Endothelial cell of umbilical vein (primary cell): ENCODE data around the gene SESN1. TPM values are rescaled to one million over a fixed set of nuclear protein-coding genes. Genes with fewer than 3 reads are reported as not detected.

ENCODE experiments used
- BruUV-seq: library from RNA; stranded (reverse); fragments of 400-500 nt; replicated peaks from 2 replicates; lab custom pipeline; 2021; lab: Mats Ljungman, UMichigan
- CTCF ChIA-PET: fragments of 300-600, 350-600 bp; sonication (Branson Sonifier 250); formaldehyde crosslinking; loops from one replicate; lab custom pipeline; 2021; ENCODE audit warnings: antibody characterized with exemption, inconsistent platforms; lab: Charles Lee
- POLR2A ChIA-PET: fragments of 300-600, 350-600 bp; sonication (Branson Sonifier 250); formaldehyde crosslinking; loops from one replicate; lab custom pipeline; 2021; ENCODE audit warnings: antibody characterized with exemption, inconsistent platforms; lab: Charles Lee
- DNase-seq: peaks from one replicate; pipeline ENCODE4 v3.0.0-alpha.2; 2011; ENCODE audit warnings: low read depth, low spot score
- FAIRE-seq: peaks from 2 replicates; lab custom pipeline; 2011; peaks lifted over from hg19 to GRCh38; lab: Jason Lieb, UNC
- H2AFZ ChIP-seq: 2 replicates; pipeline ENCODE4 v1.6.0; 2012; ENCODE audit warnings: low read depth, low read length, control low read depth, inconsistent platforms
- H3K27ac ChIP-seq: 2 replicates; pipeline ENCODE4 v1.5.1; 2011; ENCODE audit warnings: low read depth, mild to moderate bottlenecking, control low read depth, low read length, moderate library complexity; ENCODE audit not compliant: insufficient read depth
- H3K27me3 ChIP-seq, 2 experiments: 2 replicates each; pipeline versions ENCODE4 v1.6.0 to v1.6.1; 2011; ENCODE audit warnings: low read length in 2 of 2, mixed read lengths in 1 of 2; ENCODE audit not compliant: control insufficient read depth in 2 of 2, insufficient read depth in 2 of 2
- H3K36me3 ChIP-seq, 2 experiments: 2 replicates in 1 of 2; 3 replicates in 1 of 2; pipeline ENCODE4 v1.5.1; 2011; ENCODE audit warnings: low read length in 2 of 2, mild to moderate bottlenecking in 1 of 2, moderate library complexity in 1 of 2; ENCODE audit not compliant: control insufficient read depth in 2 of 2, insufficient read depth in 2 of 2; ENCODE audit errors: extremely low read depth in 1 of 2
- H3K4me1 ChIP-seq: 3 replicates; pipeline ENCODE4 v1.5.1; 2011; ENCODE audit warnings: mild to moderate bottlenecking, low read length; ENCODE audit not compliant: control insufficient read depth, insufficient read depth; ENCODE audit errors: extremely low read depth
- H3K4me2 ChIP-seq: 2 replicates; pipeline ENCODE4 v1.6.1; 2011; ENCODE audit warnings: low read length, control low read depth, mixed read lengths; ENCODE audit not compliant: insufficient read depth
- H3K4me3 ChIP-seq, 3 experiments: fragments of 200-600 bp in 1 of 3; sonication (generic), shearing (Covaris generic) in 1 of 3; replicated peaks in 1 of 3; 2 replicates each; pipeline ENCODE4 v1.5.1; 2011 to 2016; ENCODE audit warnings: control low read depth in 3 of 3, low read length in 3 of 3, mild to moderate bottlenecking in 2 of 3, inconsistent platforms in 1 of 3, low read depth in 1 of 3, moderate library complexity in 1 of 3; ENCODE audit not compliant: insufficient read depth in 1 of 3
- H3K79me2 ChIP-seq: 2 replicates; pipeline ENCODE4 v1.6.0; 2012; ENCODE audit warnings: low read length, inconsistent platforms; ENCODE audit not compliant: control insufficient read depth, insufficient read depth
- H3K9ac ChIP-seq: replicated peaks from 2 replicates; pipeline ENCODE3; 2011; ENCODE audit warnings: low read length, control low read depth; ENCODE audit not compliant: insufficient read depth; ENCODE audit errors: extremely low read depth
- H3K9me1 ChIP-seq: replicated peaks from 3 replicates; pipeline ENCODE4 v1.6.0; 2011; ENCODE audit warnings: mild to moderate bottlenecking, low read length; ENCODE audit not compliant: control insufficient read depth, insufficient read depth; ENCODE audit errors: extremely low read depth
- H3K9me3 ChIP-seq: replicated peaks from 2 replicates; pipeline ENCODE4 v1.5.1; 2012; ENCODE audit warnings: low read length, inconsistent platforms; ENCODE audit not compliant: control insufficient read depth, insufficient read depth
- H4K20me1 ChIP-seq: replicated peaks from 2 replicates; pipeline ENCODE3; 2011; ENCODE audit warnings: mild to moderate bottlenecking, low read length; ENCODE audit not compliant: control insufficient read depth, insufficient read depth; ENCODE audit errors: extremely low read depth
- EZH2 ChIP-seq: IDR thresholded peaks from 2 replicates; pipeline ENCODE4 v1.6.1; 2012; ENCODE audit warnings: borderline replicate concordance, low read depth, mild to moderate bottlenecking, moderate library complexity, low read length, inconsistent platforms; ENCODE audit not compliant: severe bottlenecking
- FOS ChIP-seq: IDR thresholded peaks from 2 replicates; pipeline ENCODE4 v1.6.1; 2011; ENCODE audit warnings: mild to moderate bottlenecking, low read length, moderate library complexity, borderline replicate concordance; ENCODE audit not compliant: insufficient read depth
- GATA2 ChIP-seq: IDR thresholded peaks from 2 replicates; pipeline ENCODE4 v1.7.0; 2011; ENCODE audit warnings: low read depth, mild to moderate bottlenecking, moderate library complexity, mixed read lengths, low read length; ENCODE audit not compliant: insufficient read length, insufficient read depth
- JUN ChIP-seq: IDR thresholded peaks from 2 replicates; pipeline ENCODE4 v1.6.1; 2011; ENCODE audit warnings: borderline replicate concordance, low read depth; ENCODE audit not compliant: insufficient read length, insufficient read depth
- MYC ChIP-seq: IDR thresholded peaks from one replicate; pipeline ENCODE4 v1.6.1; 2011; ENCODE audit warnings: mild to moderate bottlenecking, low read depth, low read length
- POLR2A ChIP-seq: IDR thresholded peaks from 2 replicates; pipeline ENCODE4 v1.6.1; 2012; ENCODE audit warnings: low read depth, mild to moderate bottlenecking, control low read depth, low read length
- POLR2AphosphoS5 ChIP-seq: IDR thresholded peaks from 2 replicates; pipeline ENCODE4 v1.6.1; 2012; ENCODE audit warnings: low read depth, mild to moderate bottlenecking, control low read depth, low read length, moderate library complexity; ENCODE audit not compliant: insufficient read depth
- dilution Hi-C: fragments of 300-500 bp; cut with MboI; formaldehyde crosslinking; loops from one replicate; pipeline ENCODE4 v1.15.0; 2019; ENCODE audit warnings: low sequenced_read_pairs; ENCODE audit not compliant: extremely low pct_ligation_motif_present
- intact Hi-C: fragments of 100-400 bp; cut with micrococcal nuclease; formaldehyde crosslinking; loops from one replicate; pipeline ENCODE4 v1.10.0; 2022
- polyA plus RNA-seq, 4 experiments: library from polyadenylated mRNA; depleted of rRNA in 3 of 4; stranded (reverse) in 3 of 4; unstranded in 1 of 4; fragments of >200 nt; gene quantifications; 2 replicates each; pipeline versions ENCODE4 v1.2.1 to v1.2.3, GENCODE V29; 2011 to 2012; ENCODE audit warnings: missing spikeins in 1 of 4
- total RNA-seq: library from RNA; stranded (reverse); gene quantifications from 2 replicates; pipeline ENCODE4 v1.2.3, GENCODE V29; 2021
- TF ChIP-seq, protein P1 (sequence below): IDR thresholded peaks from 2 replicates; pipeline ENCODE4 v1.6.1; 2011; ENCODE audit not compliant: insufficient read depth, insufficient read length
- TF ChIP-seq, protein P2 (sequence below), 2 donors: IDR thresholded peaks; 1 replicate in 1 of 2; 2 replicates in 1 of 2; pipeline ENCODE4 v1.5.1; 2011; ENCODE audit warnings: low read length in 2 of 2, mild to moderate bottlenecking in 2 of 2, moderate library complexity in 2 of 2, control low read depth in 1 of 2, inconsistent platforms in 1 of 2, low read depth in 1 of 2; ENCODE audit not compliant: insufficient read depth in 1 of 2; ENCODE audit errors: extremely low read depth in 1 of 2

The SESN1 gene
- total and polyA plus RNA-seq, 2 donors (not counting 3 experiments of a cell fraction or from before 2014, with no cell fraction given) = 7.1 to 15.6 TPM

- Histone ChIP-seq H3K27me3 (no peaks in the 10 kb centered on the region), H3K79me2 (no peaks in the 10 kb centered on the region), H3K4me2 (no peak overlapping the region), H3K9me1 (no peaks in the 10 kb centered on the region), H3K9ac (no peak overlapping the region), H3K27ac (no peak overlapping the region), H3K4me3 (no peak overlapping the region), H3K4me1 (no peaks in the 10 kb centered on the region), H3K36me3 (peaks cover 0 to 5% of the 10 kb centered on the region in 2 experiments), H2AFZ (no peak overlapping the region), H4K20me1 (no peaks in the 10 kb centered on the region), H3K9me3 (no peaks in the 10 kb centered on the region)
- no TSS peak for BruUV-seq
- dilution Hi-C loops = no loop called here
- DNase-seq (no peak), FAIRE-seq (no peak)
- TF ChIP-seq FOS (no peak), POLR2A (no peak), GATA2 (no peak), POLR2AphosphoS5 (no peak), MYC (no peak), EZH2 (no peak), JUN (no peak)
- TF ChIP-seq, protein P1, sequence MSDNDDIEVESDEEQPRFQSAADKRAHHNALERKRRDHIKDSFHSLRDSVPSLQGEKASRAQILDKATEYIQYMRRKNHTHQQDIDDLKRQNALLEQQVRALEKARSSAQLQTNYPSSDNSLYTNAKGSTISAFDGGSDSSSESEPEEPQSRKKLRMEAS = no peak
- TF ChIP-seq, protein P2, sequence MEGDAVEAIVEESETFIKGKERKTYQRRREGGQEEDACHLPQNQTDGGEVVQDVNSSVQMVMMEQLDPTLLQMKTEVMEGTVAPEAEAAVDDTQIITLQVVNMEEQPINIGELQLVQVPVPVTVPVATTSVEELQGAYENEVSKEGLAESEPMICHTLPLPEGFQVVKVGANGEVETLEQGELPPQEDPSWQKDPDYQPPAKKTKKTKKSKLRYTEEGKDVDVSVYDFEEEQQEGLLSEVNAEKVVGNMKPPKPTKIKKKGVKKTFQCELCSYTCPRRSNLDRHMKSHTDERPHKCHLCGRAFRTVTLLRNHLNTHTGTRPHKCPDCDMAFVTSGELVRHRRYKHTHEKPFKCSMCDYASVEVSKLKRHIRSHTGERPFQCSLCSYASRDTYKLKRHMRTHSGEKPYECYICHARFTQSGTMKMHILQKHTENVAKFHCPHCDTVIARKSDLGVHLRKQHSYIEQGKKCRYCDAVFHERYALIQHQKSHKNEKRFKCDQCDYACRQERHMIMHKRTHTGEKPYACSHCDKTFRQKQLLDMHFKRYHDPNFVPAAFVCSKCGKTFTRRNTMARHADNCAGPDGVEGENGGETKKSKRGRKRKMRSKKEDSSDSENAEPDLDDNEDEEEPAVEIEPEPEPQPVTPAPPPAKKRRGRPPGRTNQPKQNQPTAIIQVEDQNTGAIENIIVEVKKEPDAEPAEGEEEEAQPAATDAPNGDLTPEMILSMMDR (IDR thresholded peaks at IDR 0.05; ENCODE audit: extremely low read depth in 1 of 2, insufficient read depth in 1 of 2, low read depth in 1 of 2, low read length in 2 of 2) = no peak
- ChIA-PET CTCF (interaction anchor here (1.5 to 1.7 kb wide), 2 partner anchors 13 to 94 kb away, joined by 3 to 6 read pairs; no protein-coding TSS in a partner anchor), POLR2A (no interaction called here)
- intact Hi-C loops = loop anchor here (5.0 kb wide), 1 partner anchor 150 kb away; no protein-coding TSS in a partner anchor
Measured at GRCh38 chr6:108987156-108987555, 107.5 kb downstream of the SESN1 start.
